Uterus (tissue), 4 donors: ENCODE measurements around the gene UMPS. TPM values are rescaled to one million over a fixed set of nuclear protein-coding genes. Genes with fewer than 3 reads are reported as not detected.
A peak's percentile ranks its signal among the peaks of the same experiment; 100 is the strongest.
"Not testable (repeated sequence)": the region's sequence is repeated elsewhere in the genome, so short reads cannot be mapped to it uniquely, and the experiment has no call there.

Experiments
- DNase-seq, 2 donors: peaks; one replicate each; pipeline ENCODE4 v3.0.0-alpha.2; 2019 to 2020
- H3K27ac ChIP-seq, 2 donors: fragments of 200-600 bp; sonication (generic); 1 replicate in 1 of 2; 2 replicates in 1 of 2; pipeline ENCODE4 v1.5.1; 2016 to 2018
- H3K27me3 ChIP-seq, 2 donors: fragments of 200-600 bp; sonication (generic); one replicate each; pipeline ENCODE4 v1.5.1; 2018 to 2019; ENCODE audit warnings: control low read depth in 1 of 2
- H3K36me3 ChIP-seq, 2 donors: fragments of 200-600 bp; sonication (generic); one replicate each; pipeline ENCODE4 v1.5.1; 2019; ENCODE audit warnings: control low read depth in 1 of 2
- H3K4me1 ChIP-seq, 2 donors: fragments of 200-600 bp; sonication (generic); one replicate each; pipeline ENCODE4 v1.5.1; 2018 to 2019; ENCODE audit warnings: control low read depth in 1 of 2
- H3K4me3 ChIP-seq, 2 donors: fragments of 200-600 bp; sonication (generic); 1 replicate in 1 of 2; 2 replicates in 1 of 2; pipeline ENCODE4 v1.5.1; 2018 to 2019; ENCODE audit warnings: mild to moderate bottlenecking in 1 of 2
- H3K9me3 ChIP-seq, 2 donors: fragments of 200-600 bp; sonication (generic); one replicate each; pipeline ENCODE4 v1.5.1; 2019; ENCODE audit warnings: control low read depth in 1 of 2
- CTCF ChIP-seq, 4 experiments: fragments of 200-600 bp in 2 of 4; fragments of 450-650 bp in 2 of 4; sonication (generic) in 2 of 4; IDR thresholded peaks; one replicate each; pipeline ENCODE4 v1.5.1; 2016 to 2019; ENCODE audit warnings: antibody characterized with exemption in 4 of 4, mild to moderate bottlenecking in 2 of 4, moderate library complexity in 1 of 4
- POLR2A ChIP-seq, 2 donors: fragments of 450-650 bp; IDR thresholded peaks; one replicate each; pipeline ENCODE4 v1.6.1; 2016; ENCODE audit warnings: antibody characterized with exemption in 2 of 2, mild to moderate bottlenecking in 1 of 2, moderate library complexity in 1 of 2
- intact Hi-C: fragments of 100-400 bp; cut with DNase I; formaldehyde crosslinking; loops from one replicate; pipeline ENCODE4 v1.15.1; 2023; ENCODE audit warnings: low total_unique reads
- total RNA-seq, 4 donors: library from RNA; depleted of rRNA in 3 of 4; stranded (reverse); fragments of >200 nt in 3 of 4; gene quantifications; one replicate each; pipeline versions ENCODE4 v1.1.0 to v1.2.4, GENCODE V29; 2014 to 2023
- donor health status: DM: yes; HTN: yes; CAD: no.

Gene UMPS
- total RNA-seq, 4 donors from 2014 or later = 5.4 to 54.8 (median 19.9) TPM

- intact Hi-C loops = no loop called here
- no peaks in the 10 kb centered on the region for H3K36me3 ChIP-seq
- no peak overlapping the region for H3K4me3 ChIP-seq
- no peaks in the 10 kb centered on the region for H3K9me3 ChIP-seq
- TF ChIP-seq POLR2A (IDR thresholded peaks at IDR 0.05) = no peak
- no peak for TF ChIP-seq CTCF (IDR thresholded peaks at IDR 0.05)
- H3K27ac ChIP-seq = peak overlapping the region; percentile 87 to 93
- DNase-seq = peak; percentile 74 to 83
- peaks cover 7 to 20% of the 10 kb centered on the region in 2 donors for H3K4me1 ChIP-seq
- no peaks in the 10 kb centered on the region for H3K27me3 ChIP-seq
Observed at GRCh38 chr3:124780356-124780755, 50.1 kb downstream of the UMPS start.

GRCh38 chr3:124780761-124781475 lies 50.7 kb downstream of the UMPS start:
- H3K27me3 ChIP-seq = no peaks in the 10 kb centered on the region
- H3K36me3 ChIP-seq = no peaks in the 10 kb centered on the region
- intact Hi-C loops = no loop called here
- peak in 1 of 2 donors; percentile 9 for TF ChIP-seq POLR2A (IDR thresholded peaks at IDR 0.05)
- no peak for TF ChIP-seq CTCF (IDR thresholded peaks at IDR 0.05)
- H3K9me3 ChIP-seq = no peaks in the 10 kb centered on the region
- peak overlapping the region; percentile 87 to 93 for H3K27ac ChIP-seq
- peaks cover 7 to 20% of the 10 kb centered on the region in 2 donors for H3K4me1 ChIP-seq
- H3K4me3 ChIP-seq = no peak overlapping the region
- peak; percentile 68 to 74 for DNase-seq

DNA sequence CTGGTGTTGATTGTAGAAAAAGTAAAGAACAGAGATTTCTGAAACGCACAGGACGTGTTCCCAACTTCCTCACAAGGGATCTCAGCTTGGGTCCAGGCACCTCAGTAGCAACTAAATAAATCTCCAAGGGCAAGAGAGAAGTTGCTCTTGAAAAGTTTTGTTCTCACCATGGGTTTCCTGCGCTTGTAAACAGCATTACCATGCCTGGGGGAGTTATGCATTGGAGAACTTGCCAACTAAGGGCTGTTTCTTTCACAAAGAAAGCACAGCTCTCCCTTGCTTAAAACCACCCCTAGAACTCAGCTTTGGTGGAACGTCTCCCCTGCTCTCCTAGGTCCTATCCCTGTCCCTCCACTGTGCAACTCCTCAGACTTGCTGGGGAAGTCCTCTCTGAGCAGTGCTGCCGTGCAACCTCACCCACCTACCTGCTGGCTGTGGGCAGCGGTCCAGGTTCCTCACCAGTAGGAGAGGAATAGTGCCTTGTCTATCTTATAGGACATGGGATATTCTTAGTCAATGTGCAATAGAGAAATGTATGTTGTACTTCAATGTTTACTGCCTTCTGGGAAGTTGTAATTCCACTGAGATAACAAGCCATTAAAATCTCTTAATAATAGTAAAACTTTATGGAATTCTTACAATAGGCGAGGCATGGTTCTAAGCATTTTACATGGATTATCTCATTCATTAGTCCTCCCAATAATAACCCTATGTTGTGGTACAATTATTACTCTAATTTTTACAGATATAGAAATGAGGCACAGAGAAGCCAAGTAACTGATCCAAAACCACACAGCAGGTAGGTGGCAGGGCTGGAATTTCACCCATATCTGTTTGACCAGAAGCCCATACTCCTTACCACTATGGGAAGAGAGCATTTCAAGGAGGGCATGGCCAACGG lies 51.5 kb downstream of the UMPS start:
- TF ChIP-seq CTCF (IDR thresholded peaks at IDR 0.05) = no peak
- Histone ChIP-seq H3K27me3 (no peaks in the 10 kb centered on the region), H3K36me3 (no peaks in the 10 kb centered on the region), H3K27ac (peak overlapping the region; percentile 87 to 93), H3K4me1 (peaks cover 7 to 20% of the 10 kb centered on the region in 2 donors), H3K9me3 (no peaks in the 10 kb centered on the region), H3K4me3 (no peak overlapping the region)
- DNase-seq = no peak
- intact Hi-C loops = no loop called here

DNA sequence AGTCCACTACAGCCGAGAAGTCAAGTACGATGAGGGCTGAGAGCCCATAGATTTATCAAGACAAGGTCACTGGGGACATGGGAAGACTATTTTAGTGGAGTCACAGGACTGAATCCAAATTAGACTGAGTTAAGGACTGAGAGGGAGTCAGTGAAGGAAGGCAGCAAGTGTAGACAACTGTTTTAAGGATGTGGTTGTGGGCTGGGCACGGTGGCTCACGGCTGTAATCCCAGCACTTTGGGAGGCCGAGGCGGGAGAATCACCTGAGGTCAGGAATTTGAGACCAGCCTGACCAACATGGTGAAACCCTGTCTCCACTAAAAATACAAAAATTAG lies 52.1 kb downstream of the UMPS start:
- DNase-seq, H3K9me3 ChIP-seq, intact Hi-C loops, H3K27me3 ChIP-seq, H3K4me3 ChIP-seq, H3K36me3 ChIP-seq: not testable (repeated sequence)
- Histone ChIP-seq H3K27ac (peak overlapping the region in 1 of 2 donors; percentile 93), H3K4me1 (peaks cover 12 to 25% of the 10 kb centered on the region in 2 donors)

DNA sequence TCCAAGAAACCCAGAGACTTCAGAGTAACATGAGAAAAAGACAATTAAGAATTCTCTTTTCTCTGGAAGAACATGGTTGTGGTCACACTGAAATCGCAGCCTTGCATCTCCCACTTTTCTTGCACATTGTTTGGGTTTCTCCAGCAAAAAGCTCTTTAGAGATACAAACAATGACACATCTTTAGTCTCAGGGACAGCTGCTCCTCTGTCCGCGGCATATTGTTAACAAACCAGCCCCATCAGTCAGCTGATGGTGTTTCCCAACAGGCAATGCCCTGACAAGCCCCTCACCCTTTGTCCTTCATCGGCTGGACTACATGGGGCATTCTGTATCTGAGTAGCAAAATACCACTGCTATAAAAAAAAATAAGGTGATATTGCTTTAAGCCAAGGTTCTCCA lies 53.4 kb downstream of the UMPS start:
- Histone ChIP-seq H3K9me3 (no peaks in the 10 kb centered on the region), H3K4me3 (no peak overlapping the region), H3K36me3 (no peaks in the 10 kb centered on the region), H3K27me3 (no peaks in the 10 kb centered on the region), H3K4me1 (peaks cover 12 to 22% of the 10 kb centered on the region in 2 donors), H3K27ac (no peak overlapping the region)
- no peak for DNase-seq
- intact Hi-C loops = no loop called here
- TF ChIP-seq CTCF (IDR thresholded peaks at IDR 0.05) (no peak), POLR2A (IDR thresholded peaks at IDR 0.05) (no peak)
